ENCODE data around the gene ST14. TPM values are rescaled to one million over a fixed set of nuclear protein-coding genes. Genes with fewer than 3 reads are reported as not detected.
A peak's percentile ranks its signal among the peaks of the same experiment; 100 is the strongest.
"Not testable (repeated sequence)": the region's sequence is repeated elsewhere in the genome, so short reads cannot be mapped to it uniquely, and the experiment has no call there.

Gene ST14
- total RNA-seq, 3 donors from 2014 or later = 260 to 622 (median 508) TPM

DNA sequence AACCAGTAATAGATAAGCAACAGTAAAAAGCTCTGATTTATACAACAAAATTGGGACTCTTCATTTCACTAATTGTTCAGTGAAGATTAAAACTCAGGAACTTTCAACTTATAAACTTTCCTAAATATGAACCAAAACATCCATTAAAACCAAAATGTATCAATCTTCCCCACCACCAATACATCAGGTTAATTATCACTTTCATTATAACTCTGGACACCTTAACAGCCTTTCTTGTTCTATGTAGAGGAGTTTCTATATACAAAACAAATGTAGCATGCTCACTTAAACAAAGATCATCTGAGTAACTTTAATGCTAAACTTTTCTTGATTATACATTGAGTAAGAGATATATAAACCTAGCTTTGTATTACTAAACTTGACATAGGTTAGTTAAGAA, 74.7 kb downstream of the ST14 start:
- TF ChIP-seq CTCF (IDR thresholded peaks at IDR 0.05) = no peak
- intact Hi-C loops (cut with DNase I, micrococcal nuclease) = no loop called here
- H3K9me3 ChIP-seq = no peaks in the 10 kb centered on the region
- ATAC-seq (no peak), DNase-seq (no peak)
- H3K4me1 ChIP-seq (ENCODE audit: low read depth) = no peaks in the 10 kb centered on the region
- peaks cover 5% of the 10 kb centered on the region for H3K36me3 ChIP-seq (ENCODE audit: low read depth)
- no peak overlapping the region for H3K4me3 ChIP-seq

DNA sequence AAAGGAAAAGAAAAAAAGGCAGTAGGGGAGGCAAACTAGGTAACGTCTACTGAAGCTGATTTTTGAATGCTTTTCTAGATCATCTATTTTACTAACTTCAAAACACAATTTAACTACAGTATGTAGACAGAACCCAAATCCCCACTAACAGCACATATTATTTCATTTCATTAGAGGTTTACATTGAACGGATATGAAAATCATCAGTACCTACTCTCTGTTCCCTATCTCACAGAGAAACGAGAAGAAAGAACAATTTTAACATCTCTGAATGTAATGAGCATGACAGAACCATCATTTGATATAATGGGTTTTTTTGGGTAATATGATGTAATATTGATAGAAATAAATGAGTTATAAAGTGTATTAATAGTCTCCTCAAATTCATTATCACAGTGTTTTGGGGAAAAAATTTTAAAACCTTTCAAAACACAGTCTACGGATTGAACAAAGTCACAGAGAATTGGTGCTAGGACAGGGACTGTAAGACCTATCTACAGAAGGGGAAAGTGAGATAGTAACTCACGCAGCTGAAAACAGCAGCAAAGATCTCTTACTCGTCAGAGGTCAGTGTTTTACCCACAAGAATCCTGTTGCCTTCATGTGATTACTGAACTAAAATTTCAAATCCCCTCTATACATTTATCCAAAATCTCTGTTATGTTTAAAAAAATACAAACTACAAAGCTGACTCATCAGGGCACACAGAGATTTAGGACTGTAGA, 77.9 kb downstream of the ST14 start:
- DNase-seq (no peak), ATAC-seq (no peak)
- TF ChIP-seq CTCF (IDR thresholded peaks at IDR 0.05) = no peak
- H3K36me3 ChIP-seq (ENCODE audit: low read depth) = peaks cover 5% of the 10 kb centered on the region
- no peaks in the 10 kb centered on the region for H3K9me3 ChIP-seq
- H3K4me3 ChIP-seq = no peak overlapping the region
- intact Hi-C loops (cut with DNase I, micrococcal nuclease) = no loop called here
- no peaks in the 10 kb centered on the region for H3K4me1 ChIP-seq (ENCODE audit: low read depth)

DNA sequence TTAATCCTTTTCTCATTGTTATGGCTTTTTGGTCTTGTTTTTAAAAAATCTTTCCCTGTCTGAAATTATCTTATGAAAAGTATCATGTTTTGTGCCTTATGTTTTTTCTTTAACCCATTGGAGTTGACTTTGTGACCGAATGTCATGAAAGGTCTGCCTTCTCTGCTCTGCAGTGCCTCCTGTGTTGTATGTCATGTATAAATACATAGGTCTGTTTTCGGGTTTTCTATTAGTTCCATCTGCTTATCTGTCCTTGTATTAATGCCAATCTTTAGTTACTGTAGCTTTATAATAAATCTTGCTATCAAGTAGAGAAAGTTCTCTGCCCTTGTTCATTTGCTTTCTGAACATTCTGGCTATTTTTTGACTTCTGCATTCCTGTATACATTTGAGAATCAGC, 82.1 kb downstream of the ST14 start:
- Histone ChIP-seq H3K36me3 (ENCODE audit: low read depth) (peaks cover under 1% of the 10 kb centered on the region), H3K4me1 (ENCODE audit: low read depth) (no peaks in the 10 kb centered on the region), H3K9me3 (no peaks in the 10 kb centered on the region), H3K4me3 (no peak overlapping the region)
- ATAC-seq (no peak), DNase-seq (no peak)
- intact Hi-C loops (cut with DNase I, micrococcal nuclease) = no loop called here
- TF ChIP-seq CTCF (IDR thresholded peaks at IDR 0.05) = no peak

- no peaks in the 10 kb centered on the region for H3K4me1 ChIP-seq (ENCODE audit: low read depth)
- ATAC-seq (peak; percentile 81), DNase-seq (peak in 1 of 3 donors; percentile 12)
- intact Hi-C loops (cut with DNase I, micrococcal nuclease) = no loop called here
- no peaks in the 10 kb centered on the region for H3K36me3 ChIP-seq (ENCODE audit: low read depth)
- no peak for TF ChIP-seq CTCF (IDR thresholded peaks at IDR 0.05)
- no peak overlapping the region for H3K4me3 ChIP-seq
- H3K9me3 ChIP-seq = no peaks in the 10 kb centered on the region
Measured at GRCh38 chr11:130243816-130244215, 84.2 kb downstream of the ST14 start.

DNA sequence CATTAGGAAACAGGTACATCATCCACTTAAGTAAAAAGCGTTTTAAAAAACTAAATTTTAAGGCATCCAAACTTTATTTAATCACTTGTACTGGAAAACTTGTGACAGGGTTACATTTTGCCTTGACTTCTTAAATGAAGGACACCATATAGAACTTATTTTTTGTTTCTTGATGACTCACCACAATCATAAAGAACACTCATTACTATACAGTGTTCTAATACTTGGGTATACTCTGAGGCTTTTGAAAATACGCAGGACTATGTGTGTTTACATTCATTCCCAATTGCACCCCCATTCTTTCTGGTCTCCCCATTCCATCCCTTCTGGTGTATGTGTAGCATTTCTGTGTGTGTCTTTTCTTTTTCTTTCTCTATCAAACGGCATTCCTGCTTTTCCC, 85.3 kb downstream of the ST14 start:
- H3K36me3 ChIP-seq (ENCODE audit: low read depth) = no peaks in the 10 kb centered on the region
- TF ChIP-seq CTCF (IDR thresholded peaks at IDR 0.05) = no peak
- intact Hi-C loops (cut with DNase I, micrococcal nuclease) = no loop called here

DNA sequence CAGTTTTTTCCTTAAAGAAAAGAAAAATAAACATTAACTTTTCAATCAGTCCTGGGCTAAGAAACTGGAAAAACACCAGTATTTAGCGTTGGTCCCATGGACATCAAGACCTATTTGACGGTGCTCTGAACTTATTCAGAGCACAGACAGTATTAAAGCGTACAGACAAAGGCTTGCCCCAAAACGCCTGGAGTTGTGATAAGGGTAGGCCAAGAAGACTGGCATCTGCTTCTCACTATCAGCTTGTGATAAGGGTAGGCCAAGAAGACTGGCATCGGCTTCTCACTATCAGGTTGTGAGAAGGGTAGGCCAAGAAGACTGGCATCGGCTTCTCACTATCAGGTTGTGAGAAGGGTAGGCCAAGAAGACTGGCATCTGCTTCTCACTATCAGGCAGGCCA, 85.8 kb downstream of the ST14 start:
- H3K4me3 ChIP-seq; intact Hi-C loops (cut with DNase I, micrococcal nuclease); DNase-seq; ATAC-seq; H3K9me3 ChIP-seq; H3K36me3 ChIP-seq (ENCODE audit: low read depth); H3K4me1 ChIP-seq (ENCODE audit: low read depth): not testable (repeated sequence)

More for the DNA sequence above, 85.3 kb downstream of the ST14 start:
- Histone ChIP-seq H3K9me3 (no peaks in the 10 kb centered on the region), H3K4me1 (ENCODE audit: low read depth) (no peaks in the 10 kb centered on the region), H3K4me3 (no peak overlapping the region)
- ATAC-seq = no peak
- DNase-seq = no peak
